H9 (cell line): ENCODE results near the gene FTO. TPM values are rescaled to one million over a fixed set of nuclear protein-coding genes. Genes with fewer than 3 reads are reported as not detected.

Source experiments
- DNase-seq: peaks from one replicate; pipeline ENCODE4 v3.0.0-alpha.2; 2017
- H2AFZ ChIP-seq: one replicate; pipeline ENCODE4 v1.6.1; 2013; ENCODE audit warnings: mild to moderate bottlenecking, low read length, control low read depth, moderate library complexity
- H2AK5ac ChIP-seq: 2 replicates; pipeline ENCODE4 v1.6.1; 2013; ENCODE audit warnings: low read length, control low read depth, mixed read lengths; ENCODE audit not compliant: insufficient read length
- H2BK120ac ChIP-seq: one replicate; pipeline ENCODE4 v1.6.1; 2013; ENCODE audit warnings: low read depth, mild to moderate bottlenecking, low read length, control low read depth, inconsistent platforms; ENCODE audit not compliant: poor library complexity, severe bottlenecking
- H2BK12ac ChIP-seq: 2 replicates; pipeline ENCODE4 v1.6.1; 2013; ENCODE audit warnings: low read length, control low read depth, mixed read lengths, low read depth; ENCODE audit not compliant: insufficient read length
- H2BK15ac ChIP-seq: 2 replicates; pipeline ENCODE4 v1.6.1; 2013; ENCODE audit warnings: low read depth, low read length, control low read depth
- H2BK20ac ChIP-seq: one replicate; pipeline ENCODE4 v1.6.1; 2013; ENCODE audit warnings: low read depth, mild to moderate bottlenecking, low read length, control low read depth, inconsistent platforms; ENCODE audit not compliant: poor library complexity, severe bottlenecking
- H2BK5ac ChIP-seq: 2 replicates; pipeline ENCODE4 v1.6.1; 2013; ENCODE audit warnings: low read length, control low read depth, mixed read lengths; ENCODE audit not compliant: insufficient read length
- H3K14ac ChIP-seq: 2 replicates; pipeline ENCODE4 v1.6.1; 2013; ENCODE audit warnings: low read length, control low read depth; ENCODE audit not compliant: insufficient read depth
- H3K18ac ChIP-seq: 2 replicates; pipeline ENCODE4 v1.6.1; 2013; ENCODE audit warnings: low read depth, mild to moderate bottlenecking, mixed read lengths, low read length, control low read depth; ENCODE audit not compliant: insufficient read length
- H3K23ac ChIP-seq: 2 replicates; pipeline ENCODE4 v1.6.1; 2013; ENCODE audit warnings: low read length, control low read depth, mixed read lengths, low read depth; ENCODE audit not compliant: insufficient read length
- H3K23me2 ChIP-seq: 2 replicates; pipeline ENCODE4 v1.6.1; 2013; ENCODE audit warnings: low read depth, mild to moderate bottlenecking, mixed read lengths, low read length, control low read depth; ENCODE audit not compliant: insufficient read length, poor library complexity, severe bottlenecking
- H3K27ac ChIP-seq: 2 replicates; pipeline ENCODE4 v1.5.1; 2013; ENCODE audit warnings: low read length, control low read depth, mixed read lengths, low read depth; ENCODE audit not compliant: insufficient read length
- H3K27me3 ChIP-seq: 2 replicates; pipeline ENCODE4 v1.6.1; 2013; ENCODE audit warnings: low read length, control low read depth, inconsistent platforms; ENCODE audit not compliant: insufficient read depth
- H3K4ac ChIP-seq: 2 replicates; pipeline ENCODE4 v1.6.1; 2013; ENCODE audit warnings: low read depth, mild to moderate bottlenecking, control low read depth, inconsistent platforms, low read length, moderate library complexity
- H3K4me1 ChIP-seq: 2 replicates; pipeline ENCODE4 v1.6.1; 2013; ENCODE audit warnings: low read length, control low read depth, inconsistent platforms; ENCODE audit not compliant: insufficient read depth
- H3K4me2 ChIP-seq: 2 replicates; pipeline ENCODE4 v1.6.1; 2013; ENCODE audit warnings: low read length, control low read depth, mixed read lengths; ENCODE audit not compliant: insufficient read length, insufficient read depth
- H3K56ac ChIP-seq: 2 replicates; pipeline ENCODE4 v1.6.1; 2013; ENCODE audit warnings: low read depth, mild to moderate bottlenecking, mixed read lengths, low read length, control low read depth; ENCODE audit not compliant: insufficient read length
- H3K79me1 ChIP-seq: 2 replicates; pipeline ENCODE4 v1.6.1; 2013; ENCODE audit warnings: low read depth, mild to moderate bottlenecking, moderate library complexity, low read length, control low read depth, inconsistent platforms; ENCODE audit not compliant: insufficient read depth, poor library complexity, severe bottlenecking
- H3K79me2 ChIP-seq: 2 replicates; pipeline ENCODE4 v1.6.1; 2013; ENCODE audit warnings: low read length, control low read depth, inconsistent platforms; ENCODE audit not compliant: insufficient read depth
- H3K9ac ChIP-seq: 2 replicates; pipeline ENCODE4 v1.6.1; 2013; ENCODE audit warnings: low read length, control low read depth, mixed read lengths; ENCODE audit not compliant: insufficient read length; ENCODE audit errors: extremely low read depth
- H3K9me3 ChIP-seq: one replicate; pipeline ENCODE4 v1.6.1; 2013; ENCODE audit warnings: low read depth, low read length, inconsistent platforms; ENCODE audit not compliant: control insufficient read depth
- H3T11ph ChIP-seq: one replicate; pipeline ENCODE4 v1.6.1; 2013; ENCODE audit warnings: mild to moderate bottlenecking, low read length, control low read depth, inconsistent platforms
- H4K20me1 ChIP-seq: one replicate; pipeline ENCODE4 v1.6.1; 2013; ENCODE audit not compliant: control insufficient read depth, insufficient read length, insufficient read depth
- H4K5ac ChIP-seq: 2 replicates; pipeline ENCODE4 v1.6.1; 2013; ENCODE audit warnings: low read depth, mild to moderate bottlenecking, mixed read lengths, low read length, control low read depth; ENCODE audit not compliant: insufficient read length
- H4K8ac ChIP-seq: replicated peaks from 2 replicates; pipeline ENCODE4 v1.6.1; 2013; ENCODE audit warnings: low read length, control low read depth, mixed read lengths, low read depth; ENCODE audit not compliant: insufficient read length
- H4K91ac ChIP-seq: 2 replicates; pipeline ENCODE4 v1.6.1; 2013; ENCODE audit warnings: low read depth, mild to moderate bottlenecking, moderate library complexity, mixed read lengths, low read length, control low read depth; ENCODE audit not compliant: insufficient read length
- H3K27ac Mint-ChIP-seq, 3 experiments: 2 replicates in 2 of 3; 3 replicates in 1 of 3; pipeline ENCODE4 v1.8.0; 2020 to 2021; ENCODE audit warnings: mixed read lengths in 3 of 3, mild to moderate bottlenecking in 1 of 3, moderate library complexity in 1 of 3
- H3K27me3 Mint-ChIP-seq: 2 replicates; pipeline ENCODE4 v1.8.0; 2021; ENCODE audit warnings: low read depth, mild to moderate bottlenecking, moderate library complexity, mixed read lengths
- H3K36me3 Mint-ChIP-seq, 3 experiments: 2 replicates in 2 of 3; 3 replicates in 1 of 3; pipeline ENCODE4 v1.8.0; 2020 to 2021; ENCODE audit warnings: low read depth in 3 of 3, mixed read lengths in 3 of 3; ENCODE audit not compliant: insufficient read depth in 1 of 3
- H3K4me1 Mint-ChIP-seq, 2 experiments: 2 replicates each; pipeline ENCODE4 v1.8.0; 2020; ENCODE audit warnings: mixed read lengths in 2 of 2
- H3K4me3 Mint-ChIP-seq, 2 experiments: 2 replicates in 1 of 2; 3 replicates in 1 of 2; pipeline ENCODE4 v1.8.0; 2020 to 2021; ENCODE audit warnings: mild to moderate bottlenecking in 2 of 2, mixed read lengths in 2 of 2, moderate library complexity in 1 of 2
- H3K9me3 Mint-ChIP-seq, 2 experiments: 2 replicates in 1 of 2; 3 replicates in 1 of 2; pipeline ENCODE4 v1.8.0; 2020; ENCODE audit warnings: mild to moderate bottlenecking in 2 of 2, mixed read lengths in 2 of 2, moderate library complexity in 1 of 2
- WGBS: extraction: QIAGEN DNeasy Blood & Tissue Kit; methylation state at CpG from one replicate; pipeline ENCODE4 v1.1.7; 2013; ENCODE audit warnings: missing lambda C conversion rate, low lambda C conversion rate, mixed read lengths; ENCODE audit not compliant: insufficient read length; ENCODE audit errors: extremely low coverage; 5-methylcytosine and 5-hydroxymethylcytosine counted together
- total RNA-seq: library from RNA; stranded (reverse); gene quantifications from 2 replicates; pipeline ENCODE4 v1.2.1, GENCODE V29; 2021
- TF ChIP-seq, protein P1 (sequence below): fragments of 200-600 bp; sonication (generic); conservative IDR thresholded peaks from 3 replicates; pipeline ENCODE4 v1.8.0; 2021; ENCODE audit warnings: antibody characterized with exemption, mild to moderate bottlenecking

Gene FTO
- total RNA-seq, 1 experiment from 2014 or later, result 67.9 TPM

DNA sequence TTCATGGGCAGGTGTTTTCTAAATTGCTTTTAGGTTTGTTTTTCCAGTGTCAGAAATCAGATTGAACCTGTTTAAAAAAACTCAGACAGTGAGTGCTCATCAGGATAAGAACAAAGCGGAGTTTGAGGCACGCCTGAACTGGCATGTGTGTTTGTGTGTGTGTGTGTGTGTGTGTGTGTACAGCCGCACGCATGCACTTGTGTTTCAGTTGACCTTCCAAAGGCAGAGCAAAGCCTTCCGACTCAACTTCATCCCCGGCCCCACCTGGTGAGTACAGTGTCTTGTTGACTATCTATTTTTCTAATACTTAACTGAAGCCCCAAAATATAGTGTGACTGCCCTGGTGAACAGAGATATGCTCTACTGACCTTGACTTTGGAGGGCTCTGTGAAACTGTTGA is 357.5 kb downstream of the FTO start:
- Histone ChIP-seq H2BK5ac (no peak overlapping the region), H3K4me2 (no peak overlapping the region), H3K4me1 (no peaks in the 10 kb centered on the region; the same call in 1 of the 2 replicates), H3K27ac (no peak overlapping the region), H3K18ac (no peak overlapping the region), H4K91ac (no peak overlapping the region), H3K56ac (no peak overlapping the region), H2AK5ac (no peak overlapping the region), H3K27me3 (no peaks in the 10 kb centered on the region), H2BK12ac (no peak overlapping the region), H3K23ac (no peak overlapping the region), H3K79me1 (no peaks in the 10 kb centered on the region), H3K23me2 (no peaks in the 10 kb centered on the region), H4K8ac (no peak overlapping the region), H3K14ac (no peak overlapping the region), H4K20me1 (no peaks in the 10 kb centered on the region), H3K79me2 (no peaks in the 10 kb centered on the region), H2BK20ac (no peak overlapping the region), H3K9ac (no peak overlapping the region), H2AFZ (no peak overlapping the region), H3K9me3 (no peaks in the 10 kb centered on the region), H3K4ac (no peak overlapping the region), H4K5ac (no peak overlapping the region), H3T11ph (no peak overlapping the region), H2BK15ac (no peak overlapping the region), H2BK120ac (no peak overlapping the region)
- Mint-ChIP-seq H3K27ac (no peak overlapping the region), H3K9me3 (no peaks in the 10 kb centered on the region), H3K4me3 (no peak overlapping the region), H3K27me3 (no peaks in the 10 kb centered on the region), H3K36me3 (no peaks in the 10 kb centered on the region), H3K4me1 (peaks cover 16 to 19% of the 10 kb centered on the region in 2 experiments)
- TF ChIP-seq, protein P1, sequence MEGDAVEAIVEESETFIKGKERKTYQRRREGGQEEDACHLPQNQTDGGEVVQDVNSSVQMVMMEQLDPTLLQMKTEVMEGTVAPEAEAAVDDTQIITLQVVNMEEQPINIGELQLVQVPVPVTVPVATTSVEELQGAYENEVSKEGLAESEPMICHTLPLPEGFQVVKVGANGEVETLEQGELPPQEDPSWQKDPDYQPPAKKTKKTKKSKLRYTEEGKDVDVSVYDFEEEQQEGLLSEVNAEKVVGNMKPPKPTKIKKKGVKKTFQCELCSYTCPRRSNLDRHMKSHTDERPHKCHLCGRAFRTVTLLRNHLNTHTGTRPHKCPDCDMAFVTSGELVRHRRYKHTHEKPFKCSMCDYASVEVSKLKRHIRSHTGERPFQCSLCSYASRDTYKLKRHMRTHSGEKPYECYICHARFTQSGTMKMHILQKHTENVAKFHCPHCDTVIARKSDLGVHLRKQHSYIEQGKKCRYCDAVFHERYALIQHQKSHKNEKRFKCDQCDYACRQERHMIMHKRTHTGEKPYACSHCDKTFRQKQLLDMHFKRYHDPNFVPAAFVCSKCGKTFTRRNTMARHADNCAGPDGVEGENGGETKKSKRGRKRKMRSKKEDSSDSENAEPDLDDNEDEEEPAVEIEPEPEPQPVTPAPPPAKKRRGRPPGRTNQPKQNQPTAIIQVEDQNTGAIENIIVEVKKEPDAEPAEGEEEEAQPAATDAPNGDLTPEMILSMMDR, result no peak
- DNase-seq, result no peak
- no CpG with 5 or more reads among the region's 6 CpGs for WGBS
